ENCODE data around the gene UNC45B.

The UNC45B gene

DNA sequence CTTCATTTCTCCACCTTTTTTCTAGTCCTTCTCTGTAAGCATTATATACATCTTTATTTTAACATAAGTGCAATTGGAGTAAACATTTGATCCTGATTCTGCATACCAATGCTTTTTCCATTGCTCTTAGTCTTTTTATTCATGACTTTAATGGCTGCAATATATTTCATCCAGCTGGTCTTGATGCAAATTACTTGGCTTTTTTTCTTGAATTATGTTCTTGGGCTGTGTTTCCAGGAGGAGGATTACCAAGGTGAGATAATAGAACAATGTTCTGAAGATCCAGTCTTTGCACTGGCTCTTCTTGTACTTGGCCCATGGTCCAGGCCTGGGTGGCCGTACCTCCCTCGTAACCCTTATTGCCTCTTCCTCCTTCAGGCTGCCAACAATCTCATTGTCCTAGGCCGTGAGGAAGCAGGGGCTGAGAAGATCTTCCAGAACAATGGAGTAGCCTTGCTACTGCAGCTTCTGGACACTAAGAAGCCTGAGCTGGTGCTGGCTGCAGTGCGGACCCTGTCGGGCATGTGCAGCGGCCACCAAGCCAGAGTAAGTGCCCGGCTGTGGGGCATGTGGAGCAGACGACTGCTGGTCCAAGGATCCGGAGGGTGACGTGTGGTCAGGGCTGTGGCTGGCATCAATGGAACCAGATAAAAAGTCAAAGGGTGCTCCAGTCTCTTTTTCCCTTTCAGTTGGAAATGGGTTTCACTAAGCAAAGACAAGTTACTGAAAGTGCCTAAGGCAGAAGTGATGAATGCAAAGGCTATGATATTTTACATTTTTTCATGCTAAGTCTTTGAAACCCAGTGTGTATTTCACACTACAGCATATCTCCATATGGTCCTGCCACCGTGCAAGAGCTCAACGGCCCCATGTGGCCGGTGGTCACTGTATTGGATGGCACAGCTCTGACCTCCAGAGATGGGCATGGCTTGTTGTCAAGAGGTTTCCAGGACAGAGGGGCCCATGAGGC, 6.9 kb downstream of the UNC45B start:
- Mint-ChIP-seq H3K4me3 (no peak overlapping the region), H3K27ac (no peak overlapping the region), H3K4me1 (no peaks in the 10 kb centered on the region), H3K27me3 (ENCODE audit: low read depth) (no peaks in the 10 kb centered on the region), H3K36me3 (ENCODE audit: low read depth) (no peaks in the 10 kb centered on the region), H3K9me3 (no peaks in the 10 kb centered on the region)
- TF ChIP-seq, protein P1, sequence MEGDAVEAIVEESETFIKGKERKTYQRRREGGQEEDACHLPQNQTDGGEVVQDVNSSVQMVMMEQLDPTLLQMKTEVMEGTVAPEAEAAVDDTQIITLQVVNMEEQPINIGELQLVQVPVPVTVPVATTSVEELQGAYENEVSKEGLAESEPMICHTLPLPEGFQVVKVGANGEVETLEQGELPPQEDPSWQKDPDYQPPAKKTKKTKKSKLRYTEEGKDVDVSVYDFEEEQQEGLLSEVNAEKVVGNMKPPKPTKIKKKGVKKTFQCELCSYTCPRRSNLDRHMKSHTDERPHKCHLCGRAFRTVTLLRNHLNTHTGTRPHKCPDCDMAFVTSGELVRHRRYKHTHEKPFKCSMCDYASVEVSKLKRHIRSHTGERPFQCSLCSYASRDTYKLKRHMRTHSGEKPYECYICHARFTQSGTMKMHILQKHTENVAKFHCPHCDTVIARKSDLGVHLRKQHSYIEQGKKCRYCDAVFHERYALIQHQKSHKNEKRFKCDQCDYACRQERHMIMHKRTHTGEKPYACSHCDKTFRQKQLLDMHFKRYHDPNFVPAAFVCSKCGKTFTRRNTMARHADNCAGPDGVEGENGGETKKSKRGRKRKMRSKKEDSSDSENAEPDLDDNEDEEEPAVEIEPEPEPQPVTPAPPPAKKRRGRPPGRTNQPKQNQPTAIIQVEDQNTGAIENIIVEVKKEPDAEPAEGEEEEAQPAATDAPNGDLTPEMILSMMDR (IDR thresholded peaks at IDR 0.05; ENCODE audit: unreplicated experiment in 3 of 3) = no peak

GRCh38 chr17:35155246-35155645, 7.6 kb downstream of the UNC45B start:
- TF ChIP-seq, protein P1 (IDR thresholded peaks at IDR 0.05; ENCODE audit: unreplicated experiment in 3 of 3) = no peak
- H3K27ac Mint-ChIP-seq = no peak overlapping the region
- H3K4me1 Mint-ChIP-seq = no peaks in the 10 kb centered on the region
- no peaks in the 10 kb centered on the region for H3K9me3 Mint-ChIP-seq
- H3K36me3 Mint-ChIP-seq (ENCODE audit: low read depth) = no peaks in the 10 kb centered on the region
- peaks cover 4% of the 10 kb centered on the region for H3K27me3 Mint-ChIP-seq (ENCODE audit: low read depth)
- no peak overlapping the region for H3K4me3 Mint-ChIP-seq

GRCh38 chr17:35159940-35160339, 12.3 kb downstream of the UNC45B start:
- Mint-ChIP-seq H3K4me3 (no peak overlapping the region), H3K36me3 (ENCODE audit: low read depth) (no peaks in the 10 kb centered on the region), H3K27me3 (ENCODE audit: low read depth) (peaks cover 17% of the 10 kb centered on the region), H3K9me3 (no peaks in the 10 kb centered on the region), H3K4me1 (no peaks in the 10 kb centered on the region), H3K27ac (no peak overlapping the region)
- TF ChIP-seq, protein P1 (IDR thresholded peaks at IDR 0.05; ENCODE audit: unreplicated experiment in 3 of 3) = no peak

GRCh38 chr17:35160354-35161201, 13.0 kb downstream of the UNC45B start:
- TF ChIP-seq, protein P1 (IDR thresholded peaks at IDR 0.05; ENCODE audit: unreplicated experiment in 3 of 3) = no peak
- no peak overlapping the region for H3K27ac Mint-ChIP-seq
- H3K36me3 Mint-ChIP-seq (ENCODE audit: low read depth) = no peaks in the 10 kb centered on the region
- H3K4me1 Mint-ChIP-seq = no peaks in the 10 kb centered on the region
- no peak overlapping the region for H3K4me3 Mint-ChIP-seq
- H3K27me3 Mint-ChIP-seq (ENCODE audit: low read depth) = peaks cover 17% of the 10 kb centered on the region
- H3K9me3 Mint-ChIP-seq = no peaks in the 10 kb centered on the region

DNA sequence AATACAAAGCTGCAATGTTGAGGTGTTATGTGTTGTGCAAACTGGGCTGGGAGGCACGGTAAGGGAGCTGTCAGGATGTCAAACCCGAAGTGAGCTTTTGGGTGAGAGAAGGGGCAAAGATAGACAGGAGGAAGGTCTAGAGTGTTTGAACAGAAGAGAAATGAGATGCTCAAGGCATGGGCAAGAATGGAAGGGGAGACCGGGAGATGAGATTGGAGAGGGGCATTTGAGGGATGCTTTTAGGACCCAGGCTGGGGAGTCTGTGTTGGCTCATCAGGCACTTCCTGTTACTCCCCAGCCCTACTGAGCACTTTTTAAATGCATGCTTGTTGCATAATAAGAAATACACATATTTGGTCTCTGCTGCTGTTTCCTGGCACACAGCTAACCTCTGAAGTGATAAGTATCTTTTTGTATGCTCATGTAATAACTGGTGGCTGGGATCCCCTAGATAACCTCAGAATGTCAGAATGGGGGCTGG, 13.7 kb downstream of the UNC45B start:
- Mint-ChIP-seq H3K4me3 (no peak overlapping the region), H3K9me3 (no peaks in the 10 kb centered on the region), H3K27me3 (ENCODE audit: low read depth) (peaks cover 17% of the 10 kb centered on the region), H3K27ac (no peak overlapping the region), H3K4me1 (no peaks in the 10 kb centered on the region), H3K36me3 (ENCODE audit: low read depth) (no peaks in the 10 kb centered on the region)
- TF ChIP-seq, protein P1 (IDR thresholded peaks at IDR 0.05; ENCODE audit: unreplicated experiment in 3 of 3) = no peak
